GM18511 (cell line): ENCODE measurements around the gene SEMA4C.

Source experiments
- ATAC-seq: cut with Tn5 transposase; IDR thresholded peaks from one replicate; pipeline ENCODE4 v1.9.1; 2021; ENCODE audit warnings: mild to moderate bottlenecking, moderate library complexity; ENCODE audit not compliant: unreplicated experiment

Gene SEMA4C

DNA sequence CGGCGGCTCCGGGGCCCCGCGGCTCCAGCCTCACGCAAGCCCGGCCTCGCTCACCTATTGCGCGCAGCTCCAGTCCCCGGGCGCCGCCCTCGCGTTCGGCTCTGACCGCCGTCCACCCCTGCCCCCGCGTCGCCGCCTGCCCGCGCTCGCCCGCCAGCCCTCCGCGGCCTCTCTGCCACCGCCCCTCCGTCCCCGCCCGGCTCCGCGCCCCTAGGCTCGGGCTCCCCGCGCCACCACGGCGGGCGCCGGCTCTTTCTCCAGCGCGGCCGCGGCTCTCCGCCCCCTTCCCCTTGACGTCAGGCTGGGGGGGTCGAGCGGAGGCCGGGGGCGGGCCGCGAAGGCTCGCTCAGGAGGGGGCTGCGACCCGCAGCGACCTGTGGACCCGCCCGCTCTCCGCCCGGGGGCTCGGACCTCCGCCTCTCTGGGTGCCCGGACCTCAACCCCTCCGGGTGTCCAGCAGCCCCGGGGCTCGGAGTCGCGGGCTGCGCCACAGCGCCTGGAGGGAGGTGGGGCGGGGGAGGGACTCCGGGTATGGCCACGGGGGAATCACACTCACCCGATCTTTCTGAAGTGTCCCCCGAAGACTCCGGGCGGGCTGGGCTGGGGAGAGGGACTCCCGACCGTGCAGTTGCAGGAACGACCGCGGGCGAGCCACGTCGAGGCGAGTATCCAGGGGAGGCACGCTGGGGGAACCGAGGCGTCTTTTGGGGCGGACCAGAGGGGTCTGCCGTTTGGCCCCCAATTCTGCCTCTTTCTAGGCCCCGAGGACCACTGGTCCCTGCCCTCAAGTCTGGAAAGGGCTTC, at the start of gene SEMA4C:
TSS of gene SEMA4C (minus strand) at position 259 of the 804 bp plus-strand sequence. CDS start 2,194 bp downstream, outside the sequence.
- ATAC-seq: no peak

GRCh38 chr2:96918754-96919550, 49.1 kb upstream of the SEMA4C start:
- ATAC-seq: no peak

- ATAC-seq: no peak
Observed at GRCh38 chr2:96918092-96918753, 48.3 kb upstream of the SEMA4C start.

DNA sequence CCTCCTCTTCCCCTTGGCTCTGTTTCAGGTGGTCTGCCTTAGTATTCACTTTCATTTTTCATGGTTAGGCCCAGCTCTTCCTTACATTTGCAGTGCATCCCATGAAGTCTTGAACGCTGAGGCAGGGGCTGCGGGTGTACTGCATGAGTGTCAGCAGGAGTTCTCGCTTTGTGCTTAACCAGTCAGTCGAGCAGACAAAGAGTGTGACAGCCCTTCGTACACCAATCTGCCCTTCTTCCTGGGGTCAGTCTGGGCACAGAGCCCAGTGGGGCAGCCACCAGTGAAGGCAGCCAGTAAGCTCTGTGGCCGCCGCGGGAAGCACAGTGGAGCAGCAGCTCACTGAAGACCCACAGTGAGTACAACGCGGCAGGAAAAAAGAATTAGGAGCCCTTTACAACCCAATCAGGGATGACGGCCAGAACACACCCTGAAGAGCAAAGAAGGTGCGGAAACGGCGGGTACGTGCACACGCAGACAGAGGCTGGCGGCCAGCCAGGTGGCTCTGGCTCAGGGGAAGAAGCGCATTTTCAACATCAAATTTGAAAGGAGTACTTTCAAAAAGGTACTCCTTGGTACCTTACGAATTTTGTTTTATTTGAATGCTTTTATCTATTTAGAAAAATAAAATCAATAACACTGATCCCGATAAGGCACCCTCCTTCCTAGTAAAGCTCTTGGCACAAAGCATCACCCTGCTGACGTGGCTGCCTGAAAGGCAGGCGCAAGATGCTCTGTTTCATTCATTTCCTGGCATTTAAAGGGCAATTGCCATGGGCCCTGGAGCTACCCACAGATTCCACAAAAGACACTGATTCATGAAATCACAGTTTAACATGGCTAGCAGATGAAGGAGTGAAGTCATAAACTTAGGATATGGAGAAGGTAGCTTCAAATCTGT, 47.0 kb upstream of the SEMA4C start:
- ATAC-seq: no peak

GRCh38 chr2:96916156-96916630, 46.3 kb upstream of the SEMA4C start:
- no peak for ATAC-seq

- no peak for ATAC-seq
Observed at GRCh38 chr2:96914332-96914731, 44.5 kb upstream of the SEMA4C start.

DNA sequence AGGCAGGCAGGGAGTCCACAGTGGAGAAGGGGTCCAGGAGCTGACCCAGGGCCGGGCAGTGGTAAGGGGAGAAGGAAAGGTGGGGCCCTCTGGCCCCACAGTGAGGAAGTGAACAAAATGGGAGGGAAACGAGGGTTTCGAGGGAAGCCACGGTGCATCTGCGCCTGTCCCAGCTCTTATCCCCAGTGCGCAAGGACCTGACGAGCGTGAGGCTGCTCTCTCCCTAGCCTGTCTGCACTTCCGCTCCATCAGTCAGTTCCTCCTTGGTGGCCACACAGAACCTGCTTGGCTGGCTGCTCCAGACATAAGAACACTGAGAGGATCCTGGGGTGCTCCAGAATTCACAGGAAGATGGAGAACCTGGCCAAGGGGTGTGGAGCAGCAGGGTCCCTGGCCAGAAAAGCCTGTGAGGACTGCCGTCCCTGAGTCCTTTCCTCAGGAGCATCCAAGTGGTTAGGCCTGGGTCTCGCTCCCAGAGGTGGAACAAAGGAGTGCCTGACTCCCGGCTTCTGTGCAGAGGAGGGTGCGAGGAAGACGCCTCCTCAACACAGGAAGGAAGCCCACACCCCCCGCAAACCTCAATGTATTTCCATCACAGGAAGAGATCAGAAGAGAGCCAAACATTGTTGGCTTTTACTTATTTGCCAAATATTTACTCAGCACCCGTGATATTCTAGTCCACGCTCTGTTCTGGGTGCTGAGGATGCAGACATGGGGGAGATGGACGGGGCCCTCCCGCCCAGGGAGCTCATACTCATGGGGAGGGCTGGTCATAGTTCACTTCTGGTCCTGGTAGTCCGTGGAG, 43.7 kb upstream of the SEMA4C start:
- ATAC-seq: no peak

- no peak for ATAC-seq
Observed at GRCh38 chr2:96913117-96913397, 43.2 kb upstream of the SEMA4C start.

GRCh38 chr2:96912346-96913116, 42.7 kb upstream of the SEMA4C start:
- ATAC-seq: no peak

DNA sequence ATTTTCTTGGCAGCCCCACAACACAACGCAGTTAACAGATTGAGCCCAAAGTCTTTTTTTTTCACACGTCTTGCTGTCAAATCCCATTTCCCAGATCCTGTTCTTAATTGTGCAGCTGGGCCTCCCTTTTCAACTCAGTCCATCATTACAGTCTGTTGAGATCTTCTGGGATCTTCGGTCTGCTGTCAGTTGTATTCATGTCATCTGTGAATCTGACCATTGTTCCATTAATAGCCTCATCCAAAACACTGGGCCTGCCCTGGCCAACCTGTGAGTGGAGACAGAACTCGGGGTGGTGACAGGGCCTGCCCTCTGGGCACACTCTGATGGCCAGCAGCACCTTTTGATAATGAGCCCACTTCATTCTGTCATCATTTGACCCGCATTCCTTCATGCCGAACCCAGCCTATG, 39.7 kb upstream of the SEMA4C start:
- no peak for ATAC-seq

GRCh38 chr2:96907115-96908041, 37.5 kb upstream of the SEMA4C start:
- no peak for ATAC-seq

GRCh38 chr2:96906729-96907114, 36.8 kb upstream of the SEMA4C start:
- ATAC-seq: no peak

GRCh38 chr2:96903815-96904214, 33.9 kb upstream of the SEMA4C start:
- no peak for ATAC-seq

DNA sequence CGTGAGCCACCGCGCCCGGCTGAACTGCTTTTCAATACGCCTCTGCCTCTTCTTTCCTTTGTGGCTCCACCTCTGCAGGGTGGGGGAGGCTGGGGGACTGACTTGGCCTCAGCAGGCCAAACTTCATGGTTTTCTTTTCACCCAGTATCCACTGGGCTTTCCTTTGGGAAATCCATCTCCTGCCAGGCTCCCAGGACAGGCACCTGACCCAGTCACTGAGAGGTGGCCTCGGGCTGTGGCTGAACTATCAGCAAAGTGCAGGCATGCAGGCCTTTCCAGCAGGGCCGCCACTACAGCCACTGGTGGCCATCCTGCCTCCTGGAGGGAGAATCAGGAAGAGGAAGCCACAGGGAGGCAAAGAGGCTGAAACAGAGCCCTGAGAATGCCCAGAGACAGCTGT, 33.4 kb upstream of the SEMA4C start:
- ATAC-seq: no peak

GRCh38 chr2:96900237-96900636, 30.4 kb upstream of the SEMA4C start:
- ATAC-seq: no peak

DNA sequence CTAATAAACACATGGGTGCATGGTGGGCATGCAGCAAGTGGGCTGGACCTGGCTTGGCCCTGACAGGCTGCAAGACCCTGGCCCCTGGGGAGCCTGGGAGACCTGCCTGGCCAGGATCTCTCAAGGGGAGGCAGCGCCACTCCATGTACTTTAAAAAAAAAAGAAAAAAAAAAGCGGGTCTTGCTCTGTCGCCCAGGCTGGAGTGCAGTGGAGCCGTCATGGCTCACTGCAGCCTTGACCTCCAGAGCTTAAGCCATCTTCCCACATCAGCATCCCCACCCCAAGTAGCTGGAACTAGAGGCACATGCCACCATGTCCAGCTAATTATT, 29.5 kb upstream of the SEMA4C start:
- ATAC-seq: no peak

DNA sequence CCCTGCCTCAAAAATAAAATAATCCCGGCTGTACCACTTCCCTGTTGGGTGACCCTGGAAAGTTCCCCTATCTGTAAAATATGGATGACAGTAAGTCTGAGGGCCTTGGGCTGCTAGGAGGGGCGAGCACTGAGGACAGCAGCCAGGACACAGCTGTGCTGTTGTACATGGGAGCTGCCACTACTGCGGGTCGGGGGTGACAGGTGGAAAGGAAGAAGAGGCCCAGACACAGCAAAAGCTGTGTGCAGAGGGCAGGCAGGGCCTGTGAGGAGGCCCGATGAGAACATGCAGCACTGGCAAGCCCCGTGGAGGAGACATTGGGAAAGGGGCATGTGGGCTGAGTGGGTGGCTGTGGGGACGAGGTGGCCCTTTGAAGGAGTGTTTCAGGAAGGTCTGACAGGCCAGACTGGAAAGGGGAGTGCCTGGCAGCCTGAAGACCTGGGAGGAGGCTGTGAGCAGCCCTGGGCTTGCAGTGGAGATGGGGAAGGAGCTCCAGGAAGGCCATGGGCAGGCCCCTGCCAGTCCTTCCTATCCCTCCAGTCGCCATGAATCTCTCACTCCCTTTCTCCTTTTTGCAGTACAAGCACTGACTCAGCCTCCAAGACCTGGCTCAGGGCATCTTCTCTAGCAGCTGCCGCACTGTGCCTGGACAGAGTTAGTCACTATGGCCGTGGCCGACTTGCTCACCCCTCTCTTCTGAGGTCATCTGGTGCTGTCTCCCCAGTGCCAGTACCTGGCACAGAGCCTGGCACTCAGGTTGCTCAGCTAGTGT, 28.9 kb upstream of the SEMA4C start:
- no peak for ATAC-seq

- ATAC-seq: no peak
Observed at GRCh38 chr2:96898135-96898505, 28.2 kb upstream of the SEMA4C start.
